ENCODE measurements around the gene TFPI. TPM values are rescaled to one million over a fixed set of nuclear protein-coding genes. Genes with fewer than 3 reads are reported as not detected.
A peak's percentile ranks its signal among the peaks of the same experiment; 100 is the strongest.

The TFPI gene
- total RNA-seq, 1 experiment from 2014 or later, result 16.0 TPM

GRCh38 chr2:187435756-187436155 is 118.5 kb downstream of the TFPI start:
- no peaks in the 10 kb centered on the region for H3K27me3 ChIP-seq (ENCODE audit: low read length)
- ATAC-seq (peak; percentile 24; the same call in 1 of the 2 replicates), DNase-seq (no peak)
- H3K27ac ChIP-seq (ENCODE audit: low read length), result no peak overlapping the region
- H3K4me2 ChIP-seq (ENCODE audit: low read length), result no peak overlapping the region
- ChIA-PET CTCF (no interaction called here), POLR2A (ENCODE audit: unreplicated experiment) (no interaction called here)
- no peak overlapping the region for H3K9ac ChIP-seq (ENCODE audit: low read length)
- H3F3A ChIP-seq (ENCODE audit: low read length, unreplicated experiment), result no peaks in the 10 kb centered on the region
- H3K9me3 ChIP-seq (ENCODE audit: low read length), result no peaks in the 10 kb centered on the region
- no TSS peak for BruUV-seq (replicated peaks)
- H3K9me2 ChIP-seq (replicated peaks; ENCODE audit: low read length), result no peaks in the 10 kb centered on the region
- H3K79me2 ChIP-seq (ENCODE audit: low read length), result no peaks in the 10 kb centered on the region
- no peaks in the 10 kb centered on the region for H3K36me3 ChIP-seq (ENCODE audit: low read depth, low read length)
- no peak overlapping the region for H3K4me3 ChIP-seq (ENCODE audit: low read length)
- H2AFZ ChIP-seq (ENCODE audit: low read length), result no peak overlapping the region
- no peaks in the 10 kb centered on the region for H3K4me1 ChIP-seq (ENCODE audit: insufficient read depth, low read length)
- TF ChIP-seq CTCF (conservative IDR thresholded peaks at IDR 0.05; ENCODE audit: low read depth, low read length), result no peak
- no peak for TF ChIP-seq EZH2 (IDR thresholded peaks at IDR 0.05; ENCODE audit: low read length, unreplicated experiment)
- TF ChIP-seq EZH2phosphoT487 (IDR thresholded peaks at IDR 0.05; ENCODE audit: borderline replicate concordance, low read length), result no peak
- no peaks in the 10 kb centered on the region for H4K20me1 ChIP-seq (ENCODE audit: low read length)
- intact Hi-C loops (cut with micrococcal nuclease), result no loop called here

- DNase-seq (no peak), ATAC-seq (no peak; the same call in 1 of the 2 replicates)
- Histone ChIP-seq H3K9ac (ENCODE audit: low read length) (no peak overlapping the region), H3K4me3 (ENCODE audit: low read length) (no peak overlapping the region), H2AFZ (ENCODE audit: low read length) (no peak overlapping the region), H3K4me1 (ENCODE audit: insufficient read depth, low read length) (no peaks in the 10 kb centered on the region), H3K9me2 (replicated peaks; ENCODE audit: low read length) (no peaks in the 10 kb centered on the region), H3K36me3 (ENCODE audit: low read depth, low read length) (no peaks in the 10 kb centered on the region), H3K79me2 (ENCODE audit: low read length) (no peaks in the 10 kb centered on the region), H4K20me1 (ENCODE audit: low read length) (no peaks in the 10 kb centered on the region), H3K27me3 (ENCODE audit: low read length) (no peaks in the 10 kb centered on the region), H3F3A (ENCODE audit: low read length, unreplicated experiment) (no peaks in the 10 kb centered on the region), H3K4me2 (ENCODE audit: low read length) (no peak overlapping the region), H3K9me3 (ENCODE audit: low read length) (no peaks in the 10 kb centered on the region), H3K27ac (ENCODE audit: low read length) (no peak overlapping the region)
- BruUV-seq (replicated peaks), result no TSS peak
- CTCF ChIA-PET, result no interaction called here
- POLR2A ChIA-PET (ENCODE audit: unreplicated experiment), result no interaction called here
- intact Hi-C loops (cut with micrococcal nuclease), result no loop called here
- TF ChIP-seq EZH2phosphoT487 (IDR thresholded peaks at IDR 0.05; ENCODE audit: borderline replicate concordance, low read length), result no peak
- TF ChIP-seq CTCF (conservative IDR thresholded peaks at IDR 0.05; ENCODE audit: low read depth, low read length), result no peak
- TF ChIP-seq EZH2 (IDR thresholded peaks at IDR 0.05; ENCODE audit: low read length, unreplicated experiment), result no peak
Measured at GRCh38 chr2:187435078-187435477, 119.2 kb downstream of the TFPI start.

GRCh38 chr2:187434342-187434785 is 119.9 kb downstream of the TFPI start:
- TF ChIP-seq EZH2phosphoT487 (IDR thresholded peaks at IDR 0.05; ENCODE audit: borderline replicate concordance, low read length) (no peak), CTCF (conservative IDR thresholded peaks at IDR 0.05; ENCODE audit: low read depth, low read length) (no peak), EZH2 (IDR thresholded peaks at IDR 0.05; ENCODE audit: low read length, unreplicated experiment) (no peak)
- 0 out of 2 replicates have a peak, but pooled peaks cover 4% of the 10 kb centered on the region for H3K4me1 ChIP-seq (ENCODE audit: insufficient read depth, low read length)
- ATAC-seq (no peak), DNase-seq (no peak)
- no peak overlapping the region for H2AFZ ChIP-seq (ENCODE audit: low read length)
- H3K4me3 ChIP-seq (ENCODE audit: low read length), result no peak overlapping the region
- no peaks in the 10 kb centered on the region for H3F3A ChIP-seq (ENCODE audit: low read length, unreplicated experiment)
- intact Hi-C loops (cut with micrococcal nuclease), result no loop called here
- H3K9ac ChIP-seq (ENCODE audit: low read length), result no peak overlapping the region
- ChIA-PET CTCF (no interaction called here), POLR2A (ENCODE audit: unreplicated experiment) (no interaction called here)
- H3K27ac ChIP-seq (ENCODE audit: low read length), result no peak overlapping the region
- H3K9me2 ChIP-seq (replicated peaks; ENCODE audit: low read length), result no peaks in the 10 kb centered on the region
- H3K9me3 ChIP-seq (ENCODE audit: low read length), result no peaks in the 10 kb centered on the region
- no peaks in the 10 kb centered on the region for H4K20me1 ChIP-seq (ENCODE audit: low read length)
- no peaks in the 10 kb centered on the region for H3K36me3 ChIP-seq (ENCODE audit: low read depth, low read length)
- no peak overlapping the region for H3K4me2 ChIP-seq (ENCODE audit: low read length)
- no TSS peak for BruUV-seq (replicated peaks)
- H3K79me2 ChIP-seq (ENCODE audit: low read length), result no peaks in the 10 kb centered on the region
- no peaks in the 10 kb centered on the region for H3K27me3 ChIP-seq (ENCODE audit: low read length)

All from PC-3 (cell line).